RWPE1 (cell line): ENCODE results near the gene TRA2A.

Experiments used
- CTCF ChIA-PET: fragments of 350-600 bp; sonication (Branson Sonifier 250); formaldehyde crosslinking; extraction: SDS; loops from one replicate; lab custom pipeline; 2021; lab: Yijun Ruan, JAX
- POLR2A ChIA-PET: fragments of 400-600 bp; formaldehyde crosslinking; extraction: SDS; loops from one replicate; lab custom pipeline; 2020; ENCODE audit warnings: antibody characterized with exemption; ENCODE audit not compliant: low non-redundant PET; lab: Yijun Ruan, JAX
- DNase-seq: peaks from one replicate; pipeline ENCODE4 v3.0.0; 2012; ENCODE audit warnings: low spot score
- H3K27ac ChIP-seq: fragments of 450-650 bp; 2 replicates; pipeline ENCODE4 v1.5.1; 2017
- CTCF ChIP-seq: fragments of 450-650 bp; conservative IDR thresholded peaks from 2 replicates; pipeline ENCODE4 v1.5.1; 2017; ENCODE audit warnings: low read depth, mild to moderate bottlenecking

TRA2A gene

GRCh38 chr7:23476286-23477156 lies 55.3 kb downstream of the TRA2A start:
- H3K27ac ChIP-seq: no peak overlapping the region
- no peak for DNase-seq
- POLR2A ChIA-PET: no interaction called here
- no peak for TF ChIP-seq CTCF
- CTCF ChIA-PET: interaction anchor here (1.0 kb wide), 1 partner anchor 203 kb away, joined by 3 read pairs; no protein-coding TSS in a partner anchor

GRCh38 chr7:23475576-23475839 lies 56.3 kb downstream of the TRA2A start:
- DNase-seq: no peak
- no peak for TF ChIP-seq CTCF
- ChIA-PET CTCF (interaction anchor here (0.6 kb wide), 1 partner anchor 202 kb away, joined by 3 read pairs; no protein-coding TSS in a partner anchor), POLR2A (no interaction called here)
- H3K27ac ChIP-seq: no peak overlapping the region

- no peak for TF ChIP-seq CTCF
- H3K27ac ChIP-seq: peak overlapping the region; percentile 93
- DNase-seq: no peak
- POLR2A ChIA-PET: interaction anchor here (0.6 to 0.7 kb wide), 2 partner anchors 10 to 26 kb away, joined by 3 to 6 read pairs; no protein-coding TSS in a partner anchor
- CTCF ChIA-PET: interaction anchor here (0.6 kb wide), 2 partner anchors 28 to 201 kb away, joined by 3 read pairs; no protein-coding TSS in a partner anchor
Measured at GRCh38 chr7:23474829-23475575, 56.8 kb downstream of the TRA2A start.

GRCh38 chr7:23474094-23474828 lies 57.5 kb downstream of the TRA2A start:
- TF ChIP-seq CTCF: no peak
- peak overlapping the region; percentile 93 for H3K27ac ChIP-seq
- POLR2A ChIA-PET: interaction anchor here (0.6 to 0.7 kb wide), 2 partner anchors 11 to 27 kb away, joined by 3 to 6 read pairs; no protein-coding TSS in a partner anchor
- DNase-seq: peak; percentile 98
- CTCF ChIA-PET: interaction anchor here (0.6 kb wide), 1 partner anchor 28 kb away, joined by 3 read pairs; no protein-coding TSS in a partner anchor

- POLR2A ChIA-PET: no interaction called here
Measured at GRCh38 chr7:23473844-23474093, 58.0 kb downstream of the TRA2A start.

More at GRCh38 chr7:23473844-23474093, 58.0 kb downstream of the TRA2A start:
- H3K27ac ChIP-seq: peak overlapping the region; percentile 93
- no peak for DNase-seq
- CTCF ChIA-PET: no interaction called here
- TF ChIP-seq CTCF: no peak
